HepG2 (cell line): Measurements from ENCODE around the gene HS6ST2. TPM values are rescaled to one million over a fixed set of nuclear protein-coding genes. Genes with fewer than 3 reads are reported as not detected.

Experiments
- ATAC-seq: fragments of 200-7000 bp; cut with Tn5 transposase; 3 replicates; pipeline ENCODE4 v1.9.1; 2020; ENCODE audit warnings: mild to moderate bottlenecking, moderate library complexity
- BruUV-seq: library from RNA; stranded (reverse); fragments of 400-500 nt; replicated peaks from 2 replicates; lab custom pipeline; 2021; lab: Mats Ljungman, UMichigan
- CTCF ChIA-PET: fragments of 300-600 bp; formaldehyde crosslinking; extraction: SDS; loops from one replicate; lab custom pipeline; 2021; ENCODE audit warnings: low total read pairs, inconsistent platforms, low intra/inter-chr PET ratio; lab: Yijun Ruan, JAX
- POLR2A ChIA-PET: fragments of 350-600 bp; sonication (Branson Sonifier 250); formaldehyde crosslinking; loops from one replicate; lab custom pipeline; 2020; ENCODE audit warnings: antibody characterized with exemption, inconsistent platforms; lab: Yijun Ruan, JAX
- DNase-seq: peaks from one replicate; pipeline ENCODE4 v3.0.0-alpha.2; 2015; ENCODE audit warnings: low spot score
- FAIRE-seq: peaks from 3 replicates; lab custom pipeline; 2011; peaks lifted over from hg19 to GRCh38; lab: Jason Lieb, UNC
- H2AFZ ChIP-seq: one replicate; pipeline ENCODE4 v1.6.1; 2011; ENCODE audit warnings: low read length, inconsistent platforms
- H3K27ac ChIP-seq: fragments of 300-600 bp; 3 replicates; pipeline ENCODE4 v1.8.0; 2011; ENCODE audit warnings: mixed run types, mild to moderate bottlenecking, mixed read lengths, low read length, inconsistent platforms; ENCODE audit not compliant: insufficient read depth; ENCODE audit errors: extremely low read length
- H3K27me3 ChIP-seq, 2 experiments: fragments of 200-600 bp in 1 of 2; 2 replicates in 1 of 2; 3 replicates in 1 of 2; pipeline versions ENCODE4 v1.6.0 to v1.8.0; 2011; ENCODE audit warnings: low read length in 2 of 2, mild to moderate bottlenecking in 2 of 2, moderate library complexity in 2 of 2, inconsistent platforms in 1 of 2; ENCODE audit not compliant: insufficient read depth in 2 of 2, control insufficient read depth in 1 of 2
- H3K36me3 ChIP-seq, 2 experiments: fragments of 200-600 bp in 1 of 2; replicated peaks in 1 of 2; 2 replicates in 1 of 2; 3 replicates in 1 of 2; pipeline versions ENCODE4 v1.5.1 to v1.8.0; 2011; ENCODE audit warnings: low read length in 2 of 2, inconsistent platforms in 1 of 2; ENCODE audit not compliant: insufficient read depth in 2 of 2, control insufficient read depth in 1 of 2
- H3K4me1 ChIP-seq: 2 replicates; pipeline ENCODE4 v1.5.1; 2012; ENCODE audit warnings: low read length, inconsistent platforms; ENCODE audit not compliant: insufficient read depth
- H3K4me2 ChIP-seq: 2 replicates; pipeline ENCODE4 v1.6.0; 2011; ENCODE audit warnings: low read depth, low read length, inconsistent platforms
- H3K4me3 ChIP-seq, 3 experiments: fragments of 200-600 bp in 1 of 3; sonication (generic), shearing (Covaris generic) in 1 of 3; replicated peaks in 1 of 3; 2 replicates each; pipeline ENCODE4 v1.5.1; 2011 to 2016; ENCODE audit warnings: low read length in 3 of 3, inconsistent platforms in 2 of 3, low read depth in 2 of 3, mild to moderate bottlenecking in 2 of 3, control low read depth in 1 of 3, mixed read lengths in 1 of 3; ENCODE audit not compliant: insufficient read depth in 1 of 3
- H3K79me2 ChIP-seq: one replicate; pipeline ENCODE4 v1.6.1; 2011; ENCODE audit warnings: low read length, inconsistent platforms; ENCODE audit not compliant: insufficient read depth
- H3K9ac ChIP-seq: 2 replicates; pipeline ENCODE4 v1.6.0; 2011; ENCODE audit warnings: mild to moderate bottlenecking, low read depth, low read length, inconsistent platforms; ENCODE audit not compliant: insufficient read depth
- H3K9me3 ChIP-seq: 2 replicates; pipeline ENCODE4 v1.5.1; 2012; ENCODE audit warnings: mild to moderate bottlenecking, low read length
- H4K20me1 ChIP-seq: 2 replicates; pipeline ENCODE4 v1.6.0; 2011; ENCODE audit warnings: inconsistent platforms, mild to moderate bottlenecking, low read length, moderate library complexity; ENCODE audit not compliant: insufficient read depth
- ATRX ChIP-seq: sonication (generic); formaldehyde crosslinking; IDR thresholded peaks from 2 replicates; pipeline ENCODE4 v1.4.0; 2020; ENCODE audit warnings: missing genetic modification reagents, borderline replicate concordance
- CBX5 ChIP-seq: sonication (generic); formaldehyde crosslinking; IDR thresholded peaks from 2 replicates; pipeline ENCODE4 v1.4.0; 2020; ENCODE audit warnings: missing genetic modification reagents, borderline replicate concordance
- IKZF1 ChIP-seq: fragments of 450-650 bp; IDR thresholded peaks from 2 replicates; pipeline ENCODE4 v1.7.1; 2016
- MAFG ChIP-seq: sonication (generic); formaldehyde crosslinking; IDR thresholded peaks from 2 replicates; pipeline ENCODE4 v1.5.1; 2020; ENCODE audit warnings: mild to moderate bottlenecking, missing genetic modification reagents
- MYC ChIP-seq: sonication (generic); formaldehyde crosslinking; IDR thresholded peaks from 2 replicates; pipeline ENCODE4 v1.9.0; 2021; ENCODE audit warnings: missing genetic modification reagents, borderline replicate concordance
- NFKB2 ChIP-seq: sonication (generic); formaldehyde crosslinking; IDR thresholded peaks from 2 replicates; pipeline ENCODE4 v1.4.0; 2020; ENCODE audit warnings: missing genetic modification reagents, borderline replicate concordance
- NFRKB ChIP-seq: fragments of 450-650 bp; IDR thresholded peaks from 2 replicates; pipeline ENCODE4 v1.6.1; 2017
- RFXANK ChIP-seq: IDR thresholded peaks from 2 replicates; pipeline ENCODE4 v1.6.1; 2016
- THRA ChIP-seq: sonication (generic); formaldehyde crosslinking; IDR thresholded peaks from 2 replicates; pipeline ENCODE4 v1.4.0; 2020; ENCODE audit warnings: missing genetic modification reagents, borderline replicate concordance
- U2AF1 ChIP-seq: fragments of 200-400 bp; formaldehyde crosslinking; optimal IDR thresholded peaks from 2 replicates; pipeline ENCODE3; 2017; ENCODE audit warnings: mild to moderate bottlenecking, low read depth, low read length
- ZNF20 ChIP-seq: sonication (generic); formaldehyde crosslinking; IDR thresholded peaks from 2 replicates; pipeline ENCODE4 v1.4.0; 2020; ENCODE audit warnings: mild to moderate bottlenecking, moderate library complexity, missing genetic modification reagents
- ZNF460 ChIP-seq: sonication (generic); formaldehyde crosslinking; IDR thresholded peaks from 2 replicates; pipeline ENCODE4 v1.5.1; 2020; ENCODE audit warnings: missing genetic modification reagents, mild to moderate bottlenecking, borderline replicate concordance
- ZNF7 ChIP-seq: IDR thresholded peaks from 2 replicates; pipeline ENCODE4 v1.6.1; 2016; ENCODE audit warnings: missing biosample characterization, missing genetic modification reagents
- ZNF720 ChIP-seq: sonication (generic); formaldehyde crosslinking; IDR thresholded peaks from 2 replicates; pipeline ENCODE4 v1.4.0; 2020; ENCODE audit warnings: missing genetic modification reagents
- ZXDC ChIP-seq: sonication (generic); formaldehyde crosslinking; IDR thresholded peaks from 2 replicates; pipeline ENCODE4 v1.5.0; 2020; ENCODE audit warnings: mild to moderate bottlenecking, missing genetic modification reagents
- WGBS: methylation state at CpG from one replicate; pipeline ENCODE4 v1.1.6; 2017; ENCODE audit warnings: low lambda C conversion rate; 5-methylcytosine and 5-hydroxymethylcytosine counted together
- in situ Hi-C: cut with HindIII; loops from 2 replicates; pipeline ENCODE4 v1.10.0; 2017; ENCODE audit warnings: low pct_unique_long_range_greater_than_20kb; ENCODE audit not compliant: extremely low pct_ligation_motif_present
- intact Hi-C: fragments of 100-400 bp; cut with micrococcal nuclease; formaldehyde crosslinking; loops from one replicate; pipeline ENCODE4 v1.10.0; 2022; ENCODE audit not compliant: unreplicated experiment
- polyA plus RNA-seq, 8 experiments: library from polyadenylated mRNA; depleted of rRNA in 3 of 8; stranded (reverse) in 7 of 8; unstranded in 1 of 8; fragments of >200 nt; fragmentation: Illumina TruSeq in 4 of 8; extraction: Trizol in 4 of 8; gene quantifications; 2 replicates each; pipeline versions ENCODE4 v1.2.1 to v1.2.3, GENCODE V29; 2011 to 2016; ENCODE audit warnings: low read depth in 4 of 8, missing spikeins in 1 of 8, mixed read lengths in 1 of 8; ENCODE audit not compliant: insufficient read depth in 1 of 8
- total RNA-seq, 5 experiments: library from RNA; depleted of rRNA; stranded (reverse); fragments of >200 nt; fragmentation: Illumina TruSeq; extraction: Trizol; gene quantifications; 2 replicates each; pipeline ENCODE4 v1.2.3, GENCODE V29; 2016; ENCODE audit warnings: low read depth in 1 of 5
- TF ChIP-seq, protein P1 (sequence below): sonication (generic); formaldehyde crosslinking; conservative IDR thresholded peaks from 2 replicates; pipeline ENCODE4 v1.8.0; 2022; ENCODE audit warnings: missing genetic modification reagents

Gene HS6ST2
- total and polyA plus RNA-seq, 2 of the 13 experiments (the other 11 are each of a cell fraction or from before 2014, with no cell fraction given), result 0.05 TPM; not detected in 1

- intact Hi-C loops (no loop called here), in situ Hi-C loops (no loop called here)
- Histone ChIP-seq H4K20me1 (no peaks in the 10 kb centered on the region), H3K4me2 (no peak overlapping the region), H3K79me2 (no peaks in the 10 kb centered on the region), H3K9me3 (no peaks in the 10 kb centered on the region), H2AFZ (no peak overlapping the region), H3K9ac (no peak overlapping the region), H3K36me3 (no peaks in the 10 kb centered on the region), H3K27me3 (no peaks in the 10 kb centered on the region), H3K4me1 (no peaks in the 10 kb centered on the region), H3K27ac (no peak overlapping the region), H3K4me3 (no peak overlapping the region)
- no peak for DNase-seq
- CTCF ChIA-PET, result no interaction called here
- 17% methylated on average over 3 of the region's 3 CpGs for WGBS
- no peak for ATAC-seq
- POLR2A ChIA-PET, result no interaction called here
- FAIRE-seq, result no peak
- TF ChIP-seq CBX5 (CRISPR knock-in tag) (no peak), MAFG (no peak), IKZF1 (no peak), ZNF20 (CRISPR knock-in tag) (no peak), MYC (CRISPR knock-in tag) (no peak)
- BruUV-seq, result no TSS peak
These were observed 282.3 kb downstream of the HS6ST2 start for GRCh38 chrX:132676102-132676501.

DNA sequence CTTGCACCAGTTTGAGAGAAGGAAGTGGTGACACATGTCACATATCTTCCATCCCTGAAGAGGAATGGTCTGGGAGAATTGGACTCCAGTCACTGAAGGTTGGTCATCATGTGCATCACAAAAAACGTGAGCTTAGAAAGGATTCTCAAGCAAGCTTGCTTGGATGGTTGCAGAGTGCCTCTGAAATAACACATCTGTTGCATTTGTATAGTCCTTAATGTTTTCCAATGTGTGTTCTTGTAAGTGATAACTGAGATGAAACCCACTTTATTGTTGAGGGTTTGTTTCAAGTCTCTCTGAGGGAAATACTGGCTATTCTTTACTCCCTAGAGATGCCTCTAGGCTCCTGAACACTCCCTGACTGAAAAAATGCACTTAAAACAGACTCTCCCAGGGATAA lies 285.1 kb downstream of the HS6ST2 start:
- CTCF ChIA-PET, result no interaction called here
- FAIRE-seq, result no peak
- TF ChIP-seq ZXDC (CRISPR knock-in tag), result no peak
- no peak for TF ChIP-seq ZNF7
- TF ChIP-seq NFRKB, result no peak
- no peak for TF ChIP-seq NFKB2 (CRISPR knock-in tag)
- TF ChIP-seq U2AF1, result no peak
- TF ChIP-seq ZNF720, result no peak
- no peak for TF ChIP-seq THRA (CRISPR knock-in tag)
- no peak for TF ChIP-seq ZNF460
- TF ChIP-seq RFXANK (CRISPR knock-in tag), result no peak
- no peak for TF ChIP-seq ATRX (CRISPR knock-in tag)
- TF ChIP-seq, protein P1, sequence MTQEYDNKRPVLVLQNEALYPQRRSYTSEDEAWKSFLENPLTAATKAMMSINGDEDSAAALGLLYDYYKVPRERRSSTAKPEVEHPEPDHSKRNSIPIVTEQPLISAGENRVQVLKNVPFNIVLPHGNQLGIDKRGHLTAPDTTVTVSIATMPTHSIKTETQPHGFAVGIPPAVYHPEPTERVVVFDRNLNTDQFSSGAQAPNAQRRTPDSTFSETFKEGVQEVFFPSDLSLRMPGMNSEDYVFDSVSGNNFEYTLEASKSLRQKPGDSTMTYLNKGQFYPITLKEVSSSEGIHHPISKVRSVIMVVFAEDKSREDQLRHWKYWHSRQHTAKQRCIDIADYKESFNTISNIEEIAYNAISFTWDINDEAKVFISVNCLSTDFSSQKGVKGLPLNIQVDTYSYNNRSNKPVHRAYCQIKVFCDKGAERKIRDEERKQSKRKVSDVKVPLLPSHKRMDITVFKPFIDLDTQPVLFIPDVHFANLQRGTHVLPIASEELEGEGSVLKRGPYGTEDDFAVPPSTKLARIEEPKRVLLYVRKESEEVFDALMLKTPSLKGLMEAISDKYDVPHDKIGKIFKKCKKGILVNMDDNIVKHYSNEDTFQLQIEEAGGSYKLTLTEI (CRISPR knock-in tag), result no peak

More for the DNA sequence above, 285.1 kb downstream of the HS6ST2 start:
- no peaks in the 10 kb centered on the region for H3K4me1 ChIP-seq
- 0% methylated on average over 1 of the region's 1 CpG for WGBS
- no peak for DNase-seq
- no peaks in the 10 kb centered on the region for H4K20me1 ChIP-seq
- no peaks in the 10 kb centered on the region for H3K36me3 ChIP-seq
- in situ Hi-C loops, result no loop called here
- no peak overlapping the region for H3K9ac ChIP-seq
- H3K79me2 ChIP-seq, result no peaks in the 10 kb centered on the region
- intact Hi-C loops, result no loop called here
- POLR2A ChIA-PET, result no interaction called here
- no TSS peak for BruUV-seq
- H2AFZ ChIP-seq, result no peak overlapping the region
- no peak overlapping the region for H3K4me2 ChIP-seq
- no peak overlapping the region for H3K27ac ChIP-seq
- H3K4me3 ChIP-seq, result no peak overlapping the region
- H3K27me3 ChIP-seq, result no peaks in the 10 kb centered on the region
- no peak for ATAC-seq
- no peaks in the 10 kb centered on the region for H3K9me3 ChIP-seq
